ENCODE measurements around the gene OR4F15.
"Not testable (repeated sequence)": the region's sequence is repeated elsewhere in the genome, so short reads cannot be mapped to it uniquely, and the experiment has no call there.

Gene OR4F15

GRCh38 chr15:101790748-101791147 is 21.3 kb upstream of the OR4F15 start:
- H3K9me3 Mint-ChIP-seq, H3K36me3 Mint-ChIP-seq, H3K4me3 Mint-ChIP-seq, H3K4me1 Mint-ChIP-seq, H3K27ac Mint-ChIP-seq, H3K27me3 Mint-ChIP-seq: not testable (repeated sequence)

GRCh38 chr15:101793981-101794380 is 18.0 kb upstream of the OR4F15 start:
- not testable (repeated sequence) for H3K4me3 Mint-ChIP-seq, H3K9me3 Mint-ChIP-seq, H3K27me3 Mint-ChIP-seq, H3K36me3 Mint-ChIP-seq, H3K27ac Mint-ChIP-seq, H3K4me1 Mint-ChIP-seq

DNA sequence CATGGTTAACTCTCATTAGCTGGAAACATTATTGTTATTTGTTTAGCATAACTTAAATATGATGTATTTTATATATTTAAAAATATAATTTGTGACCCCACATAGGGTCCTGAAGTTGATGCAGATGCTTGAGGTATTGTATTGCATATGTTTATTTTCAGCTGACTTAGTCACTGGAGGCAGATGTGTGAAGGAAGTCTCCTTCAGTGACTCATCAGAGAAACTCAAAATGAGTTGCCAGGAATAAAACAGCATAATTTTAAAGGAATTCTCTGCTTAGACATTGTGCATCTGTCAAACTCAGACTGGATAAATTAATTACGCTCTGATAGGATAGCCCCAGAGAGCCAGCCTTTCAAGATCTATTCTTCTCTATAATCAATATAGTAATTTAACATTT is 16.5 kb upstream of the OR4F15 start:
- Mint-ChIP-seq H3K27ac (no peak overlapping the region), H3K27me3 (peaks cover 9% of the 10 kb centered on the region), H3K9me3 (no peaks in the 10 kb centered on the region), H3K4me1 (no peaks in the 10 kb centered on the region), H3K4me3 (no peak overlapping the region), H3K36me3 (no peaks in the 10 kb centered on the region)

DNA sequence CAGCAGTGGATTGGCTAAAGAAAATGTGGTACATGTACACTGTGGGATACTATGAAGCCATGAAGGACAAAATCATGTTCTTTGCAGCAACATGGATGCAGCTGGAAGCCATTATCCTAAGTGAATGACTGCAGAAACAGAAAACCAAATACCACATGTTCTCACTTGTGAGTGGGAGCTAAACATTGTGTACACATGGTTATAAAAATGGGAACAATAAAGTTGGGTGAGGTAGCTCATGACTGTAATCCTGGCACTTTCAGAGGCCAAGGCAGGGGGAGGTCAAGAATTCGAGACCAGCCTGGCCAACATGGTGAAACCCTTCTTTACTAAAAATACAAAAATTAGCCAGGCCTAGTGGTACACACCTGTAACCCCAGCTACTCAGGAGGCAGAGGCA is 12.3 kb upstream of the OR4F15 start:
- Mint-ChIP-seq H3K36me3 (no peaks in the 10 kb centered on the region), H3K9me3 (no peaks in the 10 kb centered on the region), H3K4me1 (no peaks in the 10 kb centered on the region), H3K27me3 (peaks cover 8% of the 10 kb centered on the region), H3K27ac (no peak overlapping the region), H3K4me3 (no peak overlapping the region)

GRCh38 chr15:101801048-101801447 is 11.0 kb upstream of the OR4F15 start:
- no peaks in the 10 kb centered on the region for H3K9me3 Mint-ChIP-seq
- H3K36me3 Mint-ChIP-seq, result no peaks in the 10 kb centered on the region
- peaks cover 7% of the 10 kb centered on the region for H3K27me3 Mint-ChIP-seq
- H3K4me3 Mint-ChIP-seq, result no peak overlapping the region
- no peak overlapping the region for H3K27ac Mint-ChIP-seq
- H3K4me1 Mint-ChIP-seq, result no peaks in the 10 kb centered on the region

GRCh38 chr15:101803209-101803608 is 8.8 kb upstream of the OR4F15 start, which contains the start of gene OR4F6:
OR4F6 (plus strand) TSS chr15:101803509; CDS start chr15:101805720, 2,211 bp downstream.
- Mint-ChIP-seq H3K4me1 (no peaks in the 10 kb centered on the region), H3K4me3 (no peak within 1 kb of the TSS), H3K27me3 (peaks cover 13% of the 10 kb centered on the region), H3K27ac (no peak within 1 kb of the TSS), H3K9me3 (no peaks in the 10 kb centered on the region), H3K36me3 (no peaks in the 10 kb centered on the region)

- Mint-ChIP-seq H3K4me3 (no peak overlapping the region), H3K4me1 (no peaks in the 10 kb centered on the region), H3K27ac (no peak overlapping the region), H3K27me3 (peaks cover 14% of the 10 kb centered on the region), H3K36me3 (no peaks in the 10 kb centered on the region), H3K9me3 (no peaks in the 10 kb centered on the region)
Measured at GRCh38 chr15:101803676-101804075, 8.3 kb upstream of the OR4F15 start.

DNA sequence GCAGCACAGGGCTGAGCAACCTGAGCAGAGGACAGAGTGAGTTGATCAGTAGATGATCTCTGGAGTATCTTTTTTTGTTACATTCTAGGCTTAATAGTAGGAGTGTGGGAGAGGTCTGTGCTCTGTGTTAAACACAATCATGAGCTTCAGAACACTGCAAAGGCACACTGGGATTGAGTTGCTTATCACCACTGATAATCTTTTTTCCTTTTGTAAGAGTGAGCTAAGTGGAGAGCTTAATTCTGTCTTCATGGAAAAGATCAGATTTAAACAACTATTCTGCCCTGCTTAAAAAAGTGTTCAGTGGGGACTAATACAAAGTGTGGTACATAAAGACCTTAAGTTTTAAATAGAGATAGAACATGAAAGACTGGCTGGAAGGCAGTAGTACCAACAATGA is 7.6 kb upstream of the OR4F15 start:
- Mint-ChIP-seq H3K36me3 (no peaks in the 10 kb centered on the region), H3K4me1 (no peaks in the 10 kb centered on the region), H3K4me3 (no peak overlapping the region), H3K9me3 (peaks cover 2% of the 10 kb centered on the region), H3K27me3 (peaks cover 17% of the 10 kb centered on the region), H3K27ac (no peak overlapping the region)

- H3K27ac Mint-ChIP-seq, result no peak overlapping the region
- peaks cover 22% of the 10 kb centered on the region for H3K27me3 Mint-ChIP-seq
- no peaks in the 10 kb centered on the region for H3K36me3 Mint-ChIP-seq
Measured at GRCh38 chr15:101804941-101805340, 7.1 kb upstream of the OR4F15 start.

GRCh38 chr15:101805605-101806345 is 6.2 kb upstream of the OR4F15 start:
- peaks cover 27% of the 10 kb centered on the region for H3K27me3 Mint-ChIP-seq
- H3K27ac Mint-ChIP-seq, result no peak overlapping the region
- H3K36me3 Mint-ChIP-seq, result no peaks in the 10 kb centered on the region
- H3K4me3 Mint-ChIP-seq, result no peak overlapping the region
- H3K9me3 Mint-ChIP-seq, result peaks cover 8% of the 10 kb centered on the region
- H3K4me1 Mint-ChIP-seq, result no peaks in the 10 kb centered on the region

More at GRCh38 chr15:101804941-101805340, 7.1 kb upstream of the OR4F15 start:
- H3K4me3 Mint-ChIP-seq, result no peak overlapping the region
- no peaks in the 10 kb centered on the region for H3K4me1 Mint-ChIP-seq
- peaks cover 8% of the 10 kb centered on the region for H3K9me3 Mint-ChIP-seq

DNA sequence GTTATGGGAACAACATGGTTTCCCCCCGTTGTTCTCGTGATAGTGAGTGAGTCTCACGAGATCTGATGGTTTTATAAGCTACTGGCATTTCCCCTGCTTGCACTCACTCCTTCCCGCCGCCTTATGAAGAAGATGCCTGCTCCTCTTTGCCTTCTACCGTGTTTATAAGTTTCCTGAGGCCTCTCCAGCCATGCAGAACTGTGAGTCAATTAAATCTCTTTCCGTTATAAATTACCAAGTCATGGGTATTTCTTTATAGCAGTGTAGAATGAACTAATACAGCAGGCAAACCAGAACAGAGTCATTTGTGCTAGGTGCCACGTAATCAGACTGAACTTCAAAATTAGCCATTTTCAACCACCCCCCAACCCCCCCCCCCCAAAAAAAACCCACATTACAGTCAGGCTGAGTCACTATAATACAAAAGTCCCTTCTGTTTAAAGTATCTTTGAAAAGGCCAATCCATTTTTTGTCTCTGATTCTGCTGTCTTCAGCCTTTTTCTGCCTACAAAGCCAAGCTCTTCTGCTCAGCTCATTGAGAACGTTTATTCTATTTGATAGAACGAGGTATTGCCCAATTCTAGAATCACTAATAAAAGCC is 4.6 kb upstream of the OR4F15 start:
- Mint-ChIP-seq H3K27me3 (peaks cover 32% of the 10 kb centered on the region), H3K27ac (no peak overlapping the region), H3K9me3 (peaks cover 8% of the 10 kb centered on the region), H3K4me1 (no peaks in the 10 kb centered on the region), H3K36me3 (no peaks in the 10 kb centered on the region), H3K4me3 (no peak overlapping the region)

DNA sequence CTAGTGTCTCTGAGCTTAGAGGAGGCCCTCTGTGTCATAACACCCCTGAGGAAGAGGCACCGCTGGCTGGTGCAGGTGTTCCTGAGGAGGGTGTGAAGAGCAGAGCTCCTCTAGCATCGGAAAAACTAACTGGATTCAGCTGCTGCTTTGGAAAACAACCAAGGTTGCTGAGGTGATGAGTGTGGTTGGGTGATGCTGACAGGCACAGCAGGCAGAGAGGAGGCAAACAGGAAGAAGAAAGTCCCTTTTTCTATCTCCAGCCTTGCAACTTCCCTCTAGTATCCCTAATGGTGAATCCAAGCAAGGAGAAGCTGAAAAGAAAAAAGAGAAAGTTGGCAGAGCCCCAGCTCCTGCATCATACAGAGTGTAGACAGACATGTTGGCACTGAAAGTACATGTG is 3.8 kb upstream of the OR4F15 start:
- peaks cover 36% of the 10 kb centered on the region for H3K27me3 Mint-ChIP-seq
- H3K9me3 Mint-ChIP-seq, result peaks cover 8% of the 10 kb centered on the region
- H3K4me1 Mint-ChIP-seq, result no peaks in the 10 kb centered on the region
- H3K27ac Mint-ChIP-seq, result no peak overlapping the region
- H3K36me3 Mint-ChIP-seq, result no peaks in the 10 kb centered on the region
- H3K4me3 Mint-ChIP-seq, result no peak overlapping the region

DNA sequence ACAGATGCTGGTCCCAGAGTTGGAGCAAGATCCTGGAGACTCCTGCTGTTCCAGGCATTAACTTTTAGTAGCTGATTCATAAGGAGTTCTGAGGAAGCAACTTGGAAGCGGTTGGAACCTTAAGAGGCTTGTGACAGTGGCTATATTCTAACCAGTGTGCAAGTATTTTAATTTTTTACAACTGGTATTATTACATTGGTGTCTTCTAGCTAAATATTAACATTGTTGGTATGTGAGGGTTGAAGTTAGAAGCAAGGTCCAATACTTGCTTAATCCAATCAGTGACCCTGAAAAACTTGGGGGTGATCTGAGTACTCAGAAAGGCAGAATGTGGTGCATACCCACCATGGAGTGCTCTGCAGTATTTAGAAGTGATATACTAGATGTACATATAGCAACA is 1.5 kb upstream of the OR4F15 start:
- H3K9me3 Mint-ChIP-seq, result peaks cover 8% of the 10 kb centered on the region
- peaks cover 46% of the 10 kb centered on the region for H3K27me3 Mint-ChIP-seq
- no peaks in the 10 kb centered on the region for H3K4me1 Mint-ChIP-seq
- no peak overlapping the region for H3K27ac Mint-ChIP-seq
- H3K36me3 Mint-ChIP-seq, result no peaks in the 10 kb centered on the region
- H3K4me3 Mint-ChIP-seq, result no peak overlapping the region

- Mint-ChIP-seq H3K4me3 (no peak overlapping the region), H3K4me1 (no peaks in the 10 kb centered on the region), H3K27ac (no peak overlapping the region), H3K27me3 (peaks cover 45% of the 10 kb centered on the region), H3K9me3 (peaks cover 8% of the 10 kb centered on the region), H3K36me3 (no peaks in the 10 kb centered on the region)
Measured at GRCh38 chr15:101810876-101811275, 1.1 kb upstream of the OR4F15 start.

GRCh38 chr15:101813803-101814534 is 2.0 kb downstream of the OR4F15 start:
- peaks cover 41% of the 10 kb centered on the region for H3K27me3 Mint-ChIP-seq
- peaks cover 8% of the 10 kb centered on the region for H3K9me3 Mint-ChIP-seq
- no peak overlapping the region for H3K27ac Mint-ChIP-seq
- H3K4me1 Mint-ChIP-seq, result no peaks in the 10 kb centered on the region
- H3K4me3 Mint-ChIP-seq, result no peak overlapping the region
- H3K36me3 Mint-ChIP-seq, result no peaks in the 10 kb centered on the region

GRCh38 chr15:101820781-101821180 is 8.8 kb downstream of the OR4F15 start:
- no peaks in the 10 kb centered on the region for H3K9me3 Mint-ChIP-seq
- peaks cover 27% of the 10 kb centered on the region for H3K27me3 Mint-ChIP-seq
- no peak overlapping the region for H3K4me3 Mint-ChIP-seq

More at GRCh38 chr15:101820781-101821180, 8.8 kb downstream of the OR4F15 start:
- Mint-ChIP-seq H3K27ac (no peak overlapping the region), H3K4me1 (no peaks in the 10 kb centered on the region), H3K36me3 (no peaks in the 10 kb centered on the region)
